ENCODE data around the gene GNAO1. TPM values are rescaled to one million over a fixed set of nuclear protein-coding genes. Genes with fewer than 3 reads are reported as not detected.

The GNAO1 gene
- total RNA-seq, 2 experiments from 2014 or later = 1.5 to 2.3 TPM

GRCh38 chr16:56328276-56329022 is 137.2 kb downstream of the GNAO1 start:
- H3K27ac Mint-ChIP-seq = no peak overlapping the region
- DNase-seq (no peak), ATAC-seq (no peak)
- no peaks in the 10 kb centered on the region for H3K27me3 Mint-ChIP-seq
- no peaks in the 10 kb centered on the region for H3K4me1 Mint-ChIP-seq
- CTCF ChIA-PET = interaction anchor here (0.5 to 3.4 kb wide), 3 partner anchors 10 to 42 kb away, joined by 3 to 15 read pairs (median 3); no protein-coding TSS in a partner anchor
- intact Hi-C loops (cut with DNase I, micrococcal nuclease) = no loop called here
- no peak overlapping the region for H3K4me3 Mint-ChIP-seq
- H3K36me3 Mint-ChIP-seq (ENCODE audit: low read depth) = no peaks in the 10 kb centered on the region
- POLR2A ChIA-PET = no interaction called here
- H3K9me3 Mint-ChIP-seq (ENCODE audit: low read depth) = no peaks in the 10 kb centered on the region

- Mint-ChIP-seq H3K27ac (no peak overlapping the region), H3K36me3 (ENCODE audit: low read depth) (no peaks in the 10 kb centered on the region), H3K4me1 (no peaks in the 10 kb centered on the region), H3K27me3 (no peaks in the 10 kb centered on the region), H3K9me3 (ENCODE audit: low read depth) (no peaks in the 10 kb centered on the region), H3K4me3 (no peak overlapping the region)
- no peak for DNase-seq
- ATAC-seq = no peak
- ChIA-PET POLR2A (no interaction called here), CTCF (interaction anchor here (0.9 to 3.4 kb wide), 3 partner anchors 12 to 289 kb away, joined by 3 to 15 read pairs (median 3); no protein-coding TSS in a partner anchor)
- intact Hi-C loops (cut with DNase I, micrococcal nuclease) = no loop called here
These were observed 138.6 kb downstream of the GNAO1 start for GRCh38 chr16:56329887-56330286.

- H3K9me3 Mint-ChIP-seq (ENCODE audit: low read depth) = no peaks in the 10 kb centered on the region
- intact Hi-C loops (cut with DNase I, micrococcal nuclease) = no loop called here
- H3K4me3 Mint-ChIP-seq = no peak overlapping the region
- CTCF ChIA-PET = interaction anchor here (1.1 kb wide), 1 partner anchor 290 kb away, joined by 3 read pairs; no protein-coding TSS in a partner anchor
- no peak overlapping the region for H3K27ac Mint-ChIP-seq
- POLR2A ChIA-PET = no interaction called here
- H3K27me3 Mint-ChIP-seq = no peaks in the 10 kb centered on the region
- DNase-seq (no peak), ATAC-seq (no peak)
- no peaks in the 10 kb centered on the region for H3K4me1 Mint-ChIP-seq
- H3K36me3 Mint-ChIP-seq (ENCODE audit: low read depth) = no peaks in the 10 kb centered on the region
These were observed 139.2 kb downstream of the GNAO1 start for GRCh38 chr16:56330476-56330875.

- no peak overlapping the region for H3K27ac Mint-ChIP-seq
These were observed 140.1 kb downstream of the GNAO1 start for GRCh38 chr16:56331399-56331798.

GRCh38 chr16:56331915-56332314 is 140.6 kb downstream of the GNAO1 start:
- no peaks in the 10 kb centered on the region for H3K27me3 Mint-ChIP-seq
- no peaks in the 10 kb centered on the region for H3K9me3 Mint-ChIP-seq (ENCODE audit: low read depth)
- CTCF ChIA-PET = no interaction called here
- H3K27ac Mint-ChIP-seq = no peak overlapping the region
- POLR2A ChIA-PET = no interaction called here
- no peaks in the 10 kb centered on the region for H3K36me3 Mint-ChIP-seq (ENCODE audit: low read depth)
- intact Hi-C loops (cut with DNase I, micrococcal nuclease) = no loop called here
- no peaks in the 10 kb centered on the region for H3K4me1 Mint-ChIP-seq
- H3K4me3 Mint-ChIP-seq = no peak overlapping the region
- DNase-seq (no peak), ATAC-seq (no peak)

More at GRCh38 chr16:56331399-56331798, 140.1 kb downstream of the GNAO1 start:
- Mint-ChIP-seq H3K27me3 (no peaks in the 10 kb centered on the region), H3K4me3 (no peak overlapping the region), H3K9me3 (ENCODE audit: low read depth) (no peaks in the 10 kb centered on the region), H3K36me3 (ENCODE audit: low read depth) (no peaks in the 10 kb centered on the region), H3K4me1 (no peaks in the 10 kb centered on the region)
- CTCF ChIA-PET = no interaction called here
- intact Hi-C loops (cut with DNase I, micrococcal nuclease) = no loop called here
- DNase-seq (no peak), ATAC-seq (no peak)
- POLR2A ChIA-PET = no interaction called here

- no peaks in the 10 kb centered on the region for H3K9me3 Mint-ChIP-seq (ENCODE audit: low read depth)
- intact Hi-C loops (cut with DNase I, micrococcal nuclease) = no loop called here
- DNase-seq (peak; percentile 49), ATAC-seq (peak; percentile 36)
- no peak overlapping the region for H3K27ac Mint-ChIP-seq
- POLR2A ChIA-PET = no interaction called here
- no peaks in the 10 kb centered on the region for H3K4me1 Mint-ChIP-seq
- H3K27me3 Mint-ChIP-seq = no peaks in the 10 kb centered on the region
- CTCF ChIA-PET = no interaction called here
- H3K36me3 Mint-ChIP-seq (ENCODE audit: low read depth) = no peaks in the 10 kb centered on the region
- no peak overlapping the region for H3K4me3 Mint-ChIP-seq
These were observed 141.3 kb downstream of the GNAO1 start for GRCh38 chr16:56332464-56333079.

GRCh38 chr16:56334761-56335160 is 143.5 kb downstream of the GNAO1 start:
- Mint-ChIP-seq H3K9me3 (ENCODE audit: low read depth) (no peaks in the 10 kb centered on the region), H3K27ac (no peak overlapping the region), H3K4me3 (no peak overlapping the region), H3K4me1 (no peaks in the 10 kb centered on the region), H3K27me3 (no peaks in the 10 kb centered on the region), H3K36me3 (ENCODE audit: low read depth) (no peaks in the 10 kb centered on the region)
- ChIA-PET CTCF (no interaction called here), POLR2A (no interaction called here)
- no peak for ATAC-seq
- intact Hi-C loops (cut with DNase I, micrococcal nuclease) = no loop called here
- DNase-seq = no peak

GRCh38 chr16:56336071-56336688 is 144.9 kb downstream of the GNAO1 start:
- no peak for DNase-seq
- ChIA-PET CTCF (interaction anchor here (0.6 kb wide), 1 partner anchor 20 kb away, joined by 4 read pairs; no protein-coding TSS in a partner anchor), POLR2A (no interaction called here)
- H3K9me3 Mint-ChIP-seq (ENCODE audit: low read depth) = no peaks in the 10 kb centered on the region
- ATAC-seq = no peak
- no peaks in the 10 kb centered on the region for H3K4me1 Mint-ChIP-seq
- H3K27me3 Mint-ChIP-seq = no peaks in the 10 kb centered on the region
- H3K36me3 Mint-ChIP-seq (ENCODE audit: low read depth) = no peaks in the 10 kb centered on the region
- intact Hi-C loops (cut with DNase I, micrococcal nuclease) = no loop called here
- no peak overlapping the region for H3K27ac Mint-ChIP-seq
- H3K4me3 Mint-ChIP-seq = no peak overlapping the region

GRCh38 chr16:56336711-56337110 is 145.4 kb downstream of the GNAO1 start:
- Mint-ChIP-seq H3K27ac (no peak overlapping the region), H3K9me3 (ENCODE audit: low read depth) (no peaks in the 10 kb centered on the region), H3K4me1 (no peaks in the 10 kb centered on the region)

GRCh38 chr16:56337131-56337857 is 146.0 kb downstream of the GNAO1 start:
- CTCF ChIA-PET = no interaction called here
- no peaks in the 10 kb centered on the region for H3K36me3 Mint-ChIP-seq (ENCODE audit: low read depth)

More at GRCh38 chr16:56336711-56337110, 145.4 kb downstream of the GNAO1 start:
- no peak for DNase-seq
- intact Hi-C loops (cut with DNase I, micrococcal nuclease) = no loop called here
- ChIA-PET POLR2A (no interaction called here), CTCF (interaction anchor here (0.6 kb wide), 1 partner anchor 20 kb away, joined by 4 read pairs; no protein-coding TSS in a partner anchor)
- Mint-ChIP-seq H3K4me3 (no peak overlapping the region), H3K27me3 (no peaks in the 10 kb centered on the region), H3K36me3 (ENCODE audit: low read depth) (no peaks in the 10 kb centered on the region)
- ATAC-seq = no peak

GRCh38 chr16:56337858-56338325 is 146.6 kb downstream of the GNAO1 start:
- no peaks in the 10 kb centered on the region for H3K27me3 Mint-ChIP-seq
- H3K27ac Mint-ChIP-seq = no peak overlapping the region
- DNase-seq (no peak), ATAC-seq (no peak)
- H3K9me3 Mint-ChIP-seq (ENCODE audit: low read depth) = no peaks in the 10 kb centered on the region
- no peaks in the 10 kb centered on the region for H3K36me3 Mint-ChIP-seq (ENCODE audit: low read depth)
- no peaks in the 10 kb centered on the region for H3K4me1 Mint-ChIP-seq
- intact Hi-C loops (cut with DNase I, micrococcal nuclease) = no loop called here
- CTCF ChIA-PET = interaction anchor here (1.2 kb wide), 1 partner anchor 19 kb away, joined by 3 read pairs; no protein-coding TSS in a partner anchor
- H3K4me3 Mint-ChIP-seq = no peak overlapping the region
- POLR2A ChIA-PET = no interaction called here

More at GRCh38 chr16:56337131-56337857, 146.0 kb downstream of the GNAO1 start:
- POLR2A ChIA-PET = no interaction called here
- no peaks in the 10 kb centered on the region for H3K4me1 Mint-ChIP-seq
- DNase-seq = no peak
- intact Hi-C loops (cut with DNase I, micrococcal nuclease) = no loop called here
- H3K9me3 Mint-ChIP-seq (ENCODE audit: low read depth) = no peaks in the 10 kb centered on the region
- ATAC-seq = no peak
- no peak overlapping the region for H3K4me3 Mint-ChIP-seq
- no peak overlapping the region for H3K27ac Mint-ChIP-seq
- no peaks in the 10 kb centered on the region for H3K27me3 Mint-ChIP-seq
